Measurements from ENCODE around the gene NR3C2.

NR3C2 gene

GRCh38 chr4:148315049-148315448 lies 127.2 kb downstream of the NR3C2 start:
- peak; percentile 63 for FAIRE-seq
- peak; percentile 72 for DNase-seq (ENCODE audit: low spot score)

GRCh38 chr4:148312956-148313490 lies 129.2 kb downstream of the NR3C2 start:
- no peak for DNase-seq (ENCODE audit: low spot score)
- FAIRE-seq = no peak

GRCh38 chr4:148311526-148311925 lies 130.7 kb downstream of the NR3C2 start:
- FAIRE-seq = no peak
- peak; percentile 7 for DNase-seq (ENCODE audit: low spot score)

- no peak for DNase-seq (ENCODE audit: low spot score)
- FAIRE-seq = no peak
Measured at GRCh38 chr4:148310756-148311155, 131.5 kb downstream of the NR3C2 start.

- DNase-seq (ENCODE audit: low spot score) = no peak
- FAIRE-seq = no peak
Measured at GRCh38 chr4:148305751-148306150, 136.5 kb downstream of the NR3C2 start.

- FAIRE-seq (no peak), DNase-seq (ENCODE audit: low spot score) (no peak)
Measured at GRCh38 chr4:148302416-148302815, 139.8 kb downstream of the NR3C2 start.

- no peak for DNase-seq (ENCODE audit: low spot score)
Measured at GRCh38 chr4:148300877-148301276, 141.3 kb downstream of the NR3C2 start.

GRCh38 chr4:148299337-148299736 lies 142.9 kb downstream of the NR3C2 start:
- no peak for FAIRE-seq
- DNase-seq (ENCODE audit: low spot score) = no peak

More at GRCh38 chr4:148300877-148301276, 141.3 kb downstream of the NR3C2 start:
- no peak for FAIRE-seq

GRCh38 chr4:148296498-148296897 lies 145.7 kb downstream of the NR3C2 start:
- DNase-seq (ENCODE audit: low spot score) (no peak), FAIRE-seq (no peak)

GRCh38 chr4:148295642-148296041 lies 146.6 kb downstream of the NR3C2 start:
- DNase-seq (ENCODE audit: low spot score) (no peak), FAIRE-seq (no peak)

GRCh38 chr4:148293571-148293970 lies 148.6 kb downstream of the NR3C2 start:
- FAIRE-seq (no peak), DNase-seq (ENCODE audit: low spot score) (no peak)

- FAIRE-seq = no peak
Measured at GRCh38 chr4:148292686-148293085, 149.5 kb downstream of the NR3C2 start.

GRCh38 chr4:148289740-148290139 lies 152.5 kb downstream of the NR3C2 start:
- no peak for DNase-seq (ENCODE audit: low spot score)
- no peak for FAIRE-seq

More at GRCh38 chr4:148292686-148293085, 149.5 kb downstream of the NR3C2 start:
- no peak for DNase-seq (ENCODE audit: low spot score)

- no peak for FAIRE-seq
- no peak for DNase-seq (ENCODE audit: low spot score)
Measured at GRCh38 chr4:148288448-148288847, 153.8 kb downstream of the NR3C2 start.

GRCh38 chr4:148287111-148287510 lies 155.1 kb downstream of the NR3C2 start:
- FAIRE-seq (no peak), DNase-seq (ENCODE audit: low spot score) (no peak)

- DNase-seq (ENCODE audit: low spot score) (no peak), FAIRE-seq (no peak)
Measured at GRCh38 chr4:148286012-148286411, 156.2 kb downstream of the NR3C2 start.

GRCh38 chr4:148283665-148284064 lies 158.5 kb downstream of the NR3C2 start:
- DNase-seq (ENCODE audit: low spot score) = no peak

GRCh38 chr4:148278310-148278709 lies 163.9 kb downstream of the NR3C2 start:
- FAIRE-seq (no peak), DNase-seq (ENCODE audit: low spot score) (no peak)

More at GRCh38 chr4:148283665-148284064, 158.5 kb downstream of the NR3C2 start:
- no peak for FAIRE-seq

- DNase-seq (ENCODE audit: low spot score) (no peak), FAIRE-seq (no peak)
Measured at GRCh38 chr4:148275266-148275665, 166.9 kb downstream of the NR3C2 start.

GRCh38 chr4:148273501-148273986 lies 168.7 kb downstream of the NR3C2 start:
- DNase-seq (ENCODE audit: low spot score) = no peak
- FAIRE-seq = no peak

GRCh38 chr4:148271166-148271565 lies 171.0 kb downstream of the NR3C2 start:
- FAIRE-seq = no peak
- no peak for DNase-seq (ENCODE audit: low spot score)

- FAIRE-seq = peak; percentile 49
Measured at GRCh38 chr4:148270630-148271029, 171.6 kb downstream of the NR3C2 start.

GRCh38 chr4:148268835-148269234 lies 173.4 kb downstream of the NR3C2 start:
- no peak for DNase-seq (ENCODE audit: low spot score)
- FAIRE-seq = no peak

More at GRCh38 chr4:148270630-148271029, 171.6 kb downstream of the NR3C2 start:
- peak; percentile 57 for DNase-seq (ENCODE audit: low spot score)

GRCh38 chr4:148266921-148267320 lies 175.3 kb downstream of the NR3C2 start:
- DNase-seq (ENCODE audit: low spot score) = no peak
- no peak for FAIRE-seq

Measured in RCC 7860 (cell line).